Iris pigment epithelial cell (primary cell): Measurements from ENCODE around the gene LRRFIP1.

Experiments
- DNase-seq: peaks from one replicate; pipeline ENCODE4 v3.0.0-alpha.2; 2011; ENCODE audit warnings: low read depth

LRRFIP1 gene

DNA sequence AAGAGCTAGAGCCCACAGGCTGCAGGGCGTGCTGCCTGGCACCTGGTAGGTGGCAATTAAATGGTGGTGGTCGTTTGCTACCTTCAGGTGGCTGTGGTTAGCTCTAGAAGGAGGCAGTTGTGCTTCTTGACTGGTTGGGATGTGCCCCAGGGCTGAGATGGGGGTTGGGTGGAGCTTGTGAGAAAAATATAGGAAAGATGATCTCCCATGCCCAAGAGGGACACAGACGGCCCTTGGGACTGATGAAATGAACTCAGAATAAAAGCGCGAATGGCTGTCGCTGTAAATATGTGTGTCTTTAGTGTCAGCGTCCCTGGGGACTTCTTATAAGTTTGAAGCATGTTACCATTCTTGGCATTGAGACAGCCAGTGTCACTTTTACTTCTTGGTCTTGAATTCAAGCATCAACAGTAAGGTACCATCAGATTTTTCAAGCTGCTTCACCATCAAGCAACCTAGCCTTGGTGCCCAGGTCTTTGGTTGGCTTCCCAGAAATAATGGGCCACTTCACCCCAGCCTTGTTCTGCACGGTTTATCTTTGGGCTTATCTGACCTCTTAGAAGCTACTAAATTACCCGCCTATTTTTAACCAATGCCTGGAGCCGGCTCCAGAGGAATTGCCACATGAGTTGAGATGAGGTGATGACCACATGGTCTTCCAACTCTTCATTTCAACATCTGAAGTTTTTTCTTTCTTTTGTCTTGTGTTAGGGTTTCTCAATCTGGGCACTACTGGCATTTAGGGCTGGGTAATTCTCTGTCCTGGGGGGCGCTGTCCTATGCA is 11.9 kb downstream of the LRRFIP1 start:
- DNase-seq, result no peak

DNA sequence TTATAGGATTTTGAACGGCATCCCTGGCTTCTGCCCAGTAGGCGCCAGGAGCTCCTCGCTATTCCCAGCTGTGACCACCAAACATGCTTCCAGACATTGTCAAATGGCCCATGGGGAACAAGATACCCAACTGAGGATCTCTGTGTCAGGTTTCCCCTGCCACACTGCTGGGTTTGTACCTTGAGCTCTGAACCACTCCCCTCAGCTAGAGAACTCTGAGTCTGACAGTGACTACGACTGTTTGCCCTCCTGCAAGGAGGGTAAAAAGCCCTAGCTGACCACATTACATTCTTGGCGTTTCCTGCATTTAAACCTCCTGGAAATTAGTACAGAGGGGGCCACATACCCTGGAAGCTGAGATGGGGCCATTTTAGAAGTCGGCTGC is 12.4 kb downstream of the LRRFIP1 start:
- no peak for DNase-seq

DNA sequence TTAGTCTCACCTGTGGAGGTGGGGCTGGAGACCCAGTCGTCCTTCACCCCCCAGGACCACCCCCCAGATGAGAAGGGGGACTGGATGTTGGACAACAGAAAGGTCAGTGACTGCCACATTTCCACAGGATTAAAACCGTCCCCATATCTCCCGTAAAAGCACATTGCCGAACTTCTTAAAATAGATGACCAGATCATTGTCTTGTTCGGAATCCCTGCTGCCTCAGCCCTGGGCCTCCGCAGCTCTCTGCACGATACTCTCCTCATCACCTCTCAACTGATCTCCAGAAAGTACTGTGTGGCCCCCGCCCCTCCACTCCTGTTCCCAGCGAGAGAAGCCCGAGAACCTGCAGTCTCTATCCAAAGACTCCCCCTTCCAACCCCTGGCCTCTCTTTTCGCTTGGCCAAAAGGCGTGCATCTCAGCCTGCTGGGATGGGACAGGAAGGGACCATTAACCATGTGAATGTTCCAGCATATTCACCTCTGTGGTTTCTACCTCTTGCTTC is 13.2 kb downstream of the LRRFIP1 start:
- no peak for DNase-seq

DNA sequence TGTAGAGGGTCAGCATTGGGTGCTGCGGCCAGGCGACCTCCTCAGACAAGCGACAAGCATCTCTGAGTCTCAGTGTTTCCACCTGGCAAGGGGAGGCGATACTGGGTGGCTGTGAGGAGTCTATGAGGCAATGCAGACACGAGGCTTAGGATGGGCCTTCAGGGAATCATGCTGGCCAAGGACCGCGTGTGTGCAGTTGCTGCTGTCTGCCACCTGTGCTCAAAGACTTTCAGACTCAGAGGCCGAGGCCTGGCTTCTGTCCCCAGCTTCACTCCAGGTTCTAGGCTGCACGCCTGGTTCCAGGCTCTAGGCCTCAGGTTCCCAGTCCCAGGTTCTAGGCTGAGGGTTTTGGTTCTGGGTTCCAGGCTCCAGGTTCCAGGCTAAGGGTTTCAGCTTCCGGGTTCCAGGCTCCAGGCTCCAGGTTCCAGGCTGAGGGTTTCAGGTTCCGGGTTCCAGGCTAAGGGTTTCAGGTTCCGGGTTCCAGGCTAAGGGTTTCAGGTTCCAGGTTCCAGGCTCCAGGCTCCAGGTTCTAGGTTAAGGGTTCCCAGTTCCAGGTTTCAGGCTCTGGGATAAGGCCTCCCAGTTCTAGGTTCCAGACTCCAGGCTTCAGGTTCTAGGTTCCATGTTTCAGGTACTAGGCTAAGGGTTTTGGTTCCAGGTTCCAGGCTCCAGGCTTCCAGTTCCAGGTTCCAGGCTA is 14.8 kb downstream of the LRRFIP1 start:
- no peak for DNase-seq

DNA sequence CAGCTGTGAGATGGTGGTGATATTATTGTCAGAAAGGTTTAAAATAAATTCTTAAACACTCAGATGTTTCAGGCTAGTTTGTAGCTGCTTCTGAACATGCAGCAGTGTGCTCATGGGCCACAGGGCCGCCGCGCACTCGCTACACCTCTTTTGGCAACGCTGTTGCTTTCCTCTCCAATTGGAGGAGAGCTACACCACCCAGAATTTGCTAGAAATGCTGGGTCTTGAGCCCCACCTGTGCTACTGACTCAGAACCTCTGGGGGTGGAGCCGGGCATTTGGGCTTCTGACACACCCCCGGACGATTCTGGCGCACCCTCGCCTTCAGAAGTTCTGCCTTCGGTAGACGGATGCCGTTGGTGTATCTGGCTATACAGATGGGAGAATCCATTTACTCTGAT is 15.7 kb downstream of the LRRFIP1 start:
- DNase-seq, result no peak

DNA sequence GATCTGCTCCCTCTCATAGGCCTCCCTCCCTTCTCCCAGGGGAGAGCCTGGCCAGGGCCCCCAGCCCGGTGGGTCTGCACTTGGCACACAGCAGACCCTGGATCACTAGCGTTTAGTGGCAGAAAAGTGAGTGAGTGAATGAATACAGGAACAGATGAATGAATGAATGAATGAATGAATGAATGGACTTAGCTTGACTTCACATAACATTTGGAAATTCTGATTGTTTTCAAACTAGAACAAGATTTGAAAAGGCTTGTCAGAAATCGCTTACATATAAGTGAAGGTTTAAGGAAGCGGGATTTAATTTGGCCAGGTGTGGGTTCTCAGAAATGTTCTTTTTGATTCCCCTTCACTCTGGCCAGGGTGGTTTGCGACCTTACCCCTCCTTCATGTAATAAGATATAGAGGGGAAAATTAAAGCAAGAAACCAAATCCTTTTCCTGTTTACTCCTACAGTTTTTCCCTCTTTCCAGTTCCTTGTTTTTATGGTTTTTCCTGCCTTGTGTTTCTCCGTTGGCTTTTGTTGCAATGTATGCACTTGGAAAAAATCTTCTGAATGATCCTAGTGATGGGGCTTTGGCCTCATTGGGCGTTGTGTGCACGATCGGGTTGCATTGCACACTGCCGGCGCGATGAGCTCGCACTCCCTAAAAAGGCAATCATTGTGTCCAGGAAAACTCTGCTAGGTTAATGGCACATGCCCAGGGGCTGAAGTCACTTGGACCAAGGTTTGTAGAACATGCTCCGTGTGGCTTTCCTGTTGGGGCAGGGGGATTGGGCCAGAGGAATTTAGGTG is 16.4 kb downstream of the LRRFIP1 start:
- DNase-seq, result no peak

DNA sequence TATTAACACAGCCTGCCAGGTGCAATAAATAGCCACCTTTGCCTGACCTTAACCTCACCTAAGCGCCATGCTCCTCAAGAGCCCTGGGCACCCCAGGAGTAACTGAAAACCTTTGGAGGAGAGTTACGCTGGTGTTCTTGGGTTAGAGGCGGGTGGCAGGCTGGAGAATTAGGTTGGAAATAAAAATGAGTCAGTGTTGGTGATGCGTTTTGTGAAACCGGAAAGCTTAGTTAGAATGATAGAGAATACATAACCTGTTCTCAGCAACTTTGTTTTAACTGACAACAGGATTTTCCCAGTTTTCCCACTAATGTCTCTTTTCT is 17.0 kb downstream of the LRRFIP1 start:
- DNase-seq, result no peak

DNA sequence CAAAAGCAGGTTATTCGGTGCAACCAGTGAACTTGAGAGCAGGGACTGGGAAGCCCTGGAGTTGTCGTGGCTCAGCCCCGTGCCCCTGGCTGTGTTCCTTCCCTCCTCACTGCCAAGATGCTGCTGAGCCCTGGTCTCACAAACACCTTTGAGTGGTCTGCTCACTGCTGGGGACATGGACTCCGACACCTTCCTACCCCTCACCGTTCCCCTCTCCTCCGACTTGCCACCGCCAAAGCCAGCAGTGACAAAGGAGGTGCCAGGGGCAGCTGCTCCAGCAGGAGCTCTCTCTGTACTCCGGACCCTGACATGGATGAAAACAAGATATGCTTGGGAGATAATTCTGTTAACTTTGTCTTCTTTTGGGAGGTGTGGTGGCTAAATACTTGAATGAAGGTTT is 17.9 kb downstream of the LRRFIP1 start:
- DNase-seq, result no peak

DNA sequence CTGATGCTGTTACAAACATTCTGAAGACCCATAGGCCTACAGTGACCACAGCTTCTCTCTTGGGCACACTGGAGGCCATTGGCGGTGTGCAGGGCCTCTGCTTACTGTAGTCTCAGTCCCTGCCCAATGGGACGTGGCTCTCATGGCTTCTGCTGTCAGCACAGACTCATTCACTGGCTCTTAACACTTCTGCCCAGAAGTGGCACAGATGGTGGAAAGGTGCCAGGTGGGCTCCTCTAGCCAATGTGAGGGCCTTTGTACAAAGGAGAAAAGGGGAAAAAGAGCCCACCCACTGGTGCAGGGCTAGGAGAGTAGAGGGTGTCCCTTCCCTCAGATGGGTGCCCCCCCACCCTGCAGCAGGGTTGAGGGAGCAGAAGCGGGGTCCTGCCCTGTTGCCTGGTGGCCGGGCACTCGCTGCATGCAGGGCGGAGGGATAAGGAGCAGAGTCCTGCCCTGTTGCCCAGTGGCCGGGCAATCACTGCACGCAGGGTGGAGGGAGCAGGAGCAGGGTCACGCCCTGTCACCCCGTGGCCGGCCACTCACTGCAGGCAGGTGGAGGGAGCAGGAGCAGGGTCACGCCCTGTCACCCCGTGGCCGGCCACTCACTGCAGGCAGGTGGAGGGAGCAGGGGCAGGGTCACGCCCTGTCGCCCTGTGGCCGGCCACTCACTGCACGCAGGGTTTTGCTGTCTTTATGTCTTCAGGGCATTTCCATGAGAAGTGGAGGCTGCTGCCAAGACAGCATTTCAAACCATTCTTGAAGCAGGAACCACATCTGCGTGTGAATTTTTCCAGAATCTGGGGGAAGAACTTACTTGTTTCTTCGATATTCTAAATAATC is 20.0 kb downstream of the LRRFIP1 start:
- no peak for DNase-seq

DNA sequence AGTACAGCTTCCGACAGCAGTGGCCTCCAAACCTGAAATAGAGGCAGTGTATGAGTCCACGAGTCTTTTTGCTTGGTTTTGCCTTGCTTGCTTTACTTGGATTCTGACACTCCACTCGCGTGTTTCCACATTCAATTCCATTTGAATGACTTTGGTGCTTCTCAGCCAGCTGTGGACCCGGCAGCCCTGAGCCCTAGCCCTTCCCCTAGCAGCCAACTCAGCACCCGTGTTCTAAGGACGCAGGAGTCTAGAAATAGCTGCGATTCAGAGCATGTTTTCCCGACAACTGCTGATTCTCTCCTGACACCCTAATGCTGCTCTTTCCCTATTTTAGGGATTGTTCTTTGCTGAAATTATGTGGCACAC is 20.6 kb downstream of the LRRFIP1 start:
- DNase-seq, result no peak

DNA sequence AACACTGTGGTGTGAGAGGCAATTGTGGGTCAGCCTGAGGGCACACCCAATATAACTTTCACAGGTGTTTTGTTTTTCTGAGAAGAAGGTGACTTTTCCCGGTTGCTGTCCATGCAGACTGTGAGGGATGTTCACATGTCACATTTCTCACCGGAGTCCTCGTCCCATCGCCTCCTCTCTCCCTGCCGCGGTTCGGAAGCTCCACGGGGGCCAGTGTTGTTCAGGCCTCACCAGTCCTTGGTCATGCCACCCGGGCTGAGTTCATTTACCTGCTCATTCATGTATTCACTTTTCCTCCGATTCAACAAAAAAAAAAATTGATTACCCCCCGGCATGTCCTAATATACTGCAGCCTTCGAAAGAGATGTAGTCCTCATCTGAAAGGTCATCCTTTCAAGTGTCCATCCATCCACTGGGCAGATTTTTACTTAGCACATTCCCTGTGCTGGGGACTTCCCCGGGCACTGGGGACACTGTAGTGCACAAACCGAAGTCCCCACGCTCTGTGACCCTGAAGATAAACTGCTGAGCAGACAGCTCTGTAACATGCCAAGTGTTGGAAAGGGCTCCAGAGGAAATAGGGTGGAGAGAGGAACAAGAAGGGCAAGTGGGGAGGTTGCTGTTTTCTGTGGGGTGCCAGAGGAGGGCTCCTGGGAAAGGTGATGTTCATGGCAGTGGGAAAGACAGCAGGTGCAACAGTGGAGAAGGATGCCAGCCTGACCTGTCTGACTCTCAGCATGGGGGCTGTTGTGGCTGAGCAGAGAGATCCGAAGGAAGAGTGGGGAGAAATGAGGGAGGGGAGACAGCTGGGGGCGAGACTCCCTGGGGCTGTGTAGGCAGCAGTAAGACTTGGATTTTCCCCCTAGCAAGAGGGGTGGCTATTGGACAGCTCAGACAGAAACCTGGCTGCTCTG is 22.4 kb downstream of the LRRFIP1 start:
- DNase-seq, result no peak

DNA sequence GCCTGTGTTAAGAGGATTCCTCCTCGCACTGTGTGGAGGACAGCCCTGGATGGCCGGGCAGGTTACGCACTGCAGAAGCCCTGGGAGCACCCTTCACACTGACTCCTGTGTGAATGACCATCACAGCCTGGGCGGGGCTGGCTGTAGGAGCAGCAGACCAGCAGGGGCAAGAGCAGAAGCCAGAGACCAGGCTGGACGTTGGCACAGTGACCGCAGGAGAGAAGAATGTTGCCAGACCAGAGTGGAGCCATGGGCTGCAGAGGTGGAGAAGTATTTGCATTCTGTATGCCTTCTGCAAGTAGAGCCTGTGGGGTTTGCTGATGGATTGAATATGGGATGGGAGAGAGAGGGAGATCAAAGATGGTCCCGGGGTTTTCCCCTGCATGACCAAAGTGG is 23.1 kb downstream of the LRRFIP1 start:
- no peak for DNase-seq

DNA sequence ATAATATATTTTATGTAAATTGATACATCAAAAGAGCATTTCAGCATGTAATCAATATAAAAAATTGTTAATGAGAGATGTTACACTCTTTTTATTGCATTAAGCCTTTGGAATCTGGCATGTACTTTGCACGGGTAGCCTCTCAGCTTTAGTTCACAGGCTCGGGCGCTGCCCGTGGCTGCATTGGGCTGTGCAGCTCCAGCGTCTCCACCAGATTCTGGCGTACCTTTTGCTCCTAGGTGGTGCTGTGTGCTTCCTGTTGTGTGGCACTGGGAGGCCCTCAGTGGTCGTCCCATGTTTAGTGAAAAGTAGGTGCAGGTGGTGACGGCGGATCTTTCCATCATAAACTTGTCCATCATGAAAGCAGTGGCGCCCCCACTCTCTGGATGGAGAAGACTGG is 24.4 kb downstream of the LRRFIP1 start:
- no peak for DNase-seq

DNA sequence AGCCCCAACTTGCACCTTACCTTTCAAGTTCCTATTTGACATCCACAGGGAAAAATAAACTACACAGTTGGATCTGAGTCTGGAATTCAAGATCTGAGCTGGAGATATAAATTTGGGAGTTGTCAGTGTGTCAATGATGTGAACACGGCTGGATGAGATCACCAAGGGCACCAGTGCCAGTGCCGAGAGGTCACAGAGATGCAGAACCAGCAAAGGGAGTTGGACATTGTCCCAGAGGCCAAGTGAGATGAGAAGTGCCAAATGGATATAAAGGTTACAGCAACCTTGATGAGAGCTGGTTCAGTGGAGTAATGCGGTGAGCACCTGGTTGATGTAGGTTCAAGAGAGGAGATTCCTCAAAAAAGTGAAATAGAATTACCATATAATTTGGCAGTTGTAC is 24.8 kb downstream of the LRRFIP1 start:
- DNase-seq, result no peak

DNA sequence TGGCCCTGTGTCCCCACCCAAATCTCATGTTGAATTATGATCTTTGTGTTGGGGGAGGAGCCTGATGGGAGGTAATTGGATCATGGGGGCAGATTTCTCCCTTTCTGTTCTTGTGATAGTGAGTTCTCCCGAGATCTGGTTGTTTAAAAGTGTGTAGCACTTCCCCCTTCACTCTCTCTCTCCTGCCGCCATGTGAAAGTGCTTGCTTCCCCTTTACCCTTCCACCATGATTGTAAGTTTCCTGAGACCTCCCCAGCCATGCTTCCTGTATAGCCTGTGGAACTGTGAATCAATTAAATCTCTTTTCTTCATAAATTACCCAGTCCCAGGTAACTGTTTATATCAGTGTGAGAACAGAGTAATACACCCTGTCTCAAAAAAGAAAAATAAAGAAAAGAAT is 25.5 kb downstream of the LRRFIP1 start:
- no peak for DNase-seq

DNA sequence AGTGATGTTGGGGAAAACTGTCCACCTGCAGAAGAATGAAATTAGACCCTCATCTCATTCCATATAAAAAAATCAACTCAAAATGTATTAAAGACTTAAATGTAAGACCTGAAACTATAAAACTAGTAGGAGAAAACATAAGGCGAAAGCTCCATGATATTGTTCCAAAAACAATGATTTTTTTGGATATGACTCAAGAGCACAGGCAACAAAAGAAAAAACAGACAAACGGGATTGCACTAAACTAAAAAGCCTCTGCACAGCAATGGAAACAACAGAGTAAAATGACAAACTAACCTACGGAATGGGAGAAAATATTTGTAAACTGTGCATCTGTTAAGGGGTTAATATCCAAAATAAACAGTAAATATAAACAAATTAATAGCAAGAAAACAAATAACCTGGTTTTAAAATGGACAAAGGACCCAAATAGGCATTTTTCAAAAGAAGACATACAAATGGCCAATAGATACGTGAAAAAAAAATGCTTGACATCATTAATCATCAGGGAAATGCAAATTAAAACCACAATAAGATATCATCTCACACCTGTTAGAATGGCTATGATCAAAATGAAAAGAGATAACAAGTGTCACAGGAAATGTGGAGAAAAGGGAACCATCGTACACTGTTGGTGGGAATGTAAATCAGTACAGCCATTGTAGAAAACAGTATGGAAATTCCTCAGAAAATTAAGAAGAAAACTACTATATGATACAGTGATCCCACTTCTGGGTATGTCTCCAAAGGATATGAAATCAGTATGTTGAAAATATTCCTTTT is 26.6 kb downstream of the LRRFIP1 start:
- DNase-seq, result no peak

DNA sequence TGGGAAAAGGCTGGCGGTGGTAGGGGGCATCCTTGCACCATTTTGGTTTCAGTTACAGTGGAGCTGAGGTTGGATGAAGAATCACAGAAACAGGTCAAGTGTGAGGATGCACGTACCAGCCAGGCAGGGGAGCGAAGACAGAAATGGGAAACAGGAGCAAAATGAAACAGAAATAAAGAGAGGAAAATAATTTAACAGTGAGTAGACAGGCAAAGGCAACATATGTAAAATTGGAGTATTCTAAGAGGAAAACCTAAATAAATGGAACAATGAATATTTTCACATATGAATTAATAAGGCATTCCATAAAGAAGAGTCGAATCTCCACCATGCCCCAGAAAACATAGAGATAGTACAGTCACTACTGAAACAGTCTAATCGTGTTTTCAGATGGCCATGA is 29.7 kb downstream of the LRRFIP1 start:
- DNase-seq, result no peak

DNA sequence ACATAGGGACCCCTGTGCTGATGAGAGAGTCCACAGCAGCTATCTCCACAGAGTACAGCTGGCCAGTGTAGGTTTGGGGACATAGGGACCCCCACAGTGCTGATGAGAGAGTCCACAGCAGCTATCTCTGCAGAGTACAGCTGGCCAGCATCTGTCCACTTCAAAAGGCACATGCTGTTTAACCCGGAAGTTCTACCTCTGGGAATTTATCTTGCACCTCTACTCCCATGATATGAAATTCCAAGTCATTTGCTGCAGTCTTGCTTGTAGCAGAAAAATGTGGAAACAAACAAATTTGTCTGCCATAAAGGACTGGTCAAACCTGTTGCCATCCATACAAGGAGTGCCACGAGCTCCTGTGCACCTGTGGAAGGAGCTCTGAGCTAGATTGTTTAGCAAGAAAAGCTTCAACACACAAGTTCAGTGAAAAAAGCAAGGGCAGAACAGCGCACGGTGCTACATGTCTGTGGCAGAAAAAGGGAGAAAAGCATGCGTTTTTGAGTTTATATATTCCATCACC is 33.1 kb downstream of the LRRFIP1 start:
- no peak for DNase-seq

DNA sequence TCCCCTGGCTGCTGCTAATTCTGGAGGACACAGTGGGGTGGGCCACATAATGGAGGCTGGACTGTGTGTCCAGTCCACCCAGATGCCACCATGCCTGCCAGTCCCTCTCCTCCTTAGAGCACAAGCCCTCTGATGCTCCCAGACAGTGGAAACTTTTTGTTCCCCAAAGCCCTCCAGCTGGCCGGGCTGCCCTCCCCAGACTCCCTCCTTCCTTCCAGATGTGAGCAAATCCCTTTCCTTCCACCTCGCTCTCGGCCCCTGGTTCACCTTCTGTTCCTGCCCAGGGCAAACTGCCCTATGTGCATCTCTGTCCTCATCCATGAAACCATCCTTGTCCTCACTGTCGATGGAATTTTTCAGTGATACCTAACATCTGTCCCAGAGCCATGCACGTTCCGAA is 33.9 kb downstream of the LRRFIP1 start:
- DNase-seq, result no peak

DNA sequence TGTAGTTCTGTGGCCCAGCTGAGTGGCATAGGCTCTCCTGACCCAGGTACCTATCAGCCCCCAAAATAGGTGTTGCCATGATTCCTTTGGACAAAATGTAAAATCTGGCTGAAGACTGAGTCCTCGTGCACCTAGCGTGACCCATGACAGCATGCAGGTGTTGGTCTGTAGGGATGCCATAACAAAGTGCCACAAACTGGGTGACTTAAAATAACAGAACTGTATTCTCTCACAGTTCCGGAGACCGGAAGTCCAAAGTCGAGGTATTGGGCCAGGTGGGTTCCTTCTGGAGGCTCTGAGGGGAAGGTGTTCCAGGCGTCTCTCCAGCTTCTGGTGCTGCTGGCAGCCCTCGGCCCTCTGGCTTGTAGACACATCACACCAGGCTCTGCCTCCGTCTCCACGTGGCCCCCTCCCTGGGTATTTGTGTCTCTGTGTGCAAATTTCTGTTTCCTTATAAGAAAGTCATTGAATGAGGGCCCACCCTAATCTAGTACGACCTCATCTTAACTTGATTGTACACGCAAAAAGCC is 34.5 kb downstream of the LRRFIP1 start:
- DNase-seq, result no peak
